HCEC 1CT (cell line): ENCODE data around the gene BPIFB2.
"Not testable (repeated sequence)": the region's sequence is repeated elsewhere in the genome, so short reads cannot be mapped to it uniquely, and the experiment has no call there.

ENCODE experiments used
- DNase-seq: peaks from one replicate; pipeline ENCODE4 v3.0.0-alpha.2; 2017

Gene BPIFB2

GRCh38 chr20:33045129-33045721 is 37.7 kb downstream of the BPIFB2 start:
- not testable (repeated sequence) for DNase-seq

GRCh38 chr20:33046412-33046811 is 38.9 kb downstream of the BPIFB2 start:
- no peak for DNase-seq

- no peak for DNase-seq
Observed at GRCh38 chr20:33051333-33051732, 43.8 kb downstream of the BPIFB2 start.

- DNase-seq = no peak
Observed at GRCh38 chr20:33053291-33054106, 46.0 kb downstream of the BPIFB2 start, which contains the start of gene BPIFB3. Gene BPIFB3 (plus strand): TSS chr20:33053903. CDS start chr20:33055436, 1,533 bp downstream.

- DNase-seq = no peak
Observed at GRCh38 chr20:33054381-33054780, 46.9 kb downstream of the BPIFB2 start.

GRCh38 chr20:33054791-33055190 is 47.3 kb downstream of the BPIFB2 start:
- no peak for DNase-seq

- DNase-seq = no peak
Observed at GRCh38 chr20:33059136-33059535, 51.6 kb downstream of the BPIFB2 start.

GRCh38 chr20:33059741-33060390 is 52.4 kb downstream of the BPIFB2 start:
- DNase-seq = no peak

- no peak for DNase-seq
Observed at GRCh38 chr20:33061658-33062028, 54.1 kb downstream of the BPIFB2 start.

- no peak for DNase-seq
Observed at GRCh38 chr20:33062105-33062824, 54.8 kb downstream of the BPIFB2 start.

- DNase-seq = no peak
Observed at GRCh38 chr20:33062825-33063149, 55.3 kb downstream of the BPIFB2 start.

GRCh38 chr20:33063271-33063670 is 55.8 kb downstream of the BPIFB2 start:
- DNase-seq = no peak

- DNase-seq = no peak
Observed at GRCh38 chr20:33064572-33065287, 57.2 kb downstream of the BPIFB2 start.

- no peak for DNase-seq
Observed at GRCh38 chr20:33065785-33066184, 58.3 kb downstream of the BPIFB2 start.

GRCh38 chr20:33067806-33068205 is 60.3 kb downstream of the BPIFB2 start:
- no peak for DNase-seq

- DNase-seq = no peak
Observed at GRCh38 chr20:33068251-33068939, 60.9 kb downstream of the BPIFB2 start.

- no peak for DNase-seq
Observed at GRCh38 chr20:33069673-33070072, 62.2 kb downstream of the BPIFB2 start.

- no peak for DNase-seq
Observed at GRCh38 chr20:33070111-33071053, 62.9 kb downstream of the BPIFB2 start.

GRCh38 chr20:33071198-33071597 is 63.7 kb downstream of the BPIFB2 start:
- no peak for DNase-seq

- DNase-seq = no peak
Observed at GRCh38 chr20:33072362-33072761, 64.9 kb downstream of the BPIFB2 start.

GRCh38 chr20:33072813-33073212 is 65.3 kb downstream of the BPIFB2 start:
- no peak for DNase-seq
